Endodermal cell (in vitro differentiated cells): ENCODE measurements around the gene SFXN5. TPM values are rescaled to one million over a fixed set of nuclear protein-coding genes. Genes with fewer than 3 reads are reported as not detected.

Experiments
- DNase-seq: peaks from one replicate; pipeline ENCODE4 v3.0.0-alpha.2; 2017
- H3K27ac ChIP-seq: 2 replicates; pipeline ENCODE4 v1.5.1; 2013; ENCODE audit warnings: mild to moderate bottlenecking, low read depth, low read length, moderate library complexity
- H3K27me3 ChIP-seq: 2 replicates; pipeline ENCODE4 v1.6.1; 2013; ENCODE audit warnings: mild to moderate bottlenecking, low read length, moderate library complexity; ENCODE audit not compliant: insufficient read depth, control insufficient read depth, poor library complexity, severe bottlenecking
- H3K36me3 ChIP-seq: 2 replicates; pipeline ENCODE4 v1.7.0; 2013; ENCODE audit warnings: mild to moderate bottlenecking, low read length, moderate library complexity; ENCODE audit not compliant: control insufficient read depth, insufficient read depth
- H3K4me1 ChIP-seq: one replicate; pipeline ENCODE4 v1.7.0; 2013; ENCODE audit warnings: low read length; ENCODE audit not compliant: control insufficient read depth, insufficient read depth
- H3K4me3 ChIP-seq: 2 replicates; pipeline ENCODE4 v1.5.1; 2013; ENCODE audit warnings: mild to moderate bottlenecking, low read length, moderate library complexity
- H3K9ac ChIP-seq: 2 replicates; pipeline ENCODE4 v1.6.1; 2013; ENCODE audit warnings: mild to moderate bottlenecking, low read length, moderate library complexity; ENCODE audit not compliant: poor library complexity, severe bottlenecking; ENCODE audit errors: extremely low read depth
- H3K9me3 ChIP-seq: 2 replicates; pipeline ENCODE4 v1.6.1; 2013; ENCODE audit warnings: mild to moderate bottlenecking, low read length, moderate library complexity; ENCODE audit not compliant: control insufficient read depth
- H3K27ac Mint-ChIP-seq: 2 replicates; pipeline ENCODE4 v1.8.0; 2020; ENCODE audit warnings: mixed read lengths
- H3K27me3 Mint-ChIP-seq: 2 replicates; pipeline ENCODE4 v1.8.0; 2021; ENCODE audit warnings: mild to moderate bottlenecking, mixed read lengths; ENCODE audit not compliant: insufficient read depth
- H3K36me3 Mint-ChIP-seq: 2 replicates; pipeline ENCODE4 v1.8.0; 2020; ENCODE audit warnings: low read depth, mixed read lengths
- H3K4me1 Mint-ChIP-seq: 2 replicates; pipeline ENCODE4 v1.8.0; 2020; ENCODE audit warnings: mixed read lengths
- H3K4me3 Mint-ChIP-seq: 2 replicates; pipeline ENCODE4 v1.8.0; 2020; ENCODE audit warnings: mild to moderate bottlenecking, moderate library complexity, mixed read lengths
- H3K9me3 Mint-ChIP-seq: 2 replicates; pipeline ENCODE4 v1.8.0; 2020; ENCODE audit warnings: mild to moderate bottlenecking, mixed read lengths
- CTCF ChIP-seq: fragments of 200-600 bp; sonication (generic); conservative IDR thresholded peaks from 2 replicates; pipeline ENCODE4 v1.5.0; 2021; ENCODE audit warnings: antibody characterized with exemption, mild to moderate bottlenecking
- WGBS, 2 experiments: methylation state at CpG; one replicate each; pipeline versions ENCODE4 v1.1.5 to v1.1.7; 2013; ENCODE audit warnings: missing lambda C conversion rate in 2 of 2, mixed read lengths in 1 of 2; ENCODE audit not compliant: insufficient coverage in 1 of 2, insufficient read length in 1 of 2; 5-methylcytosine and 5-hydroxymethylcytosine counted together
- total RNA-seq, 2 donors: library from RNA; stranded (reverse); fragmentation: NEBNext Ultra II Directional in 1 of 2; extraction: Animal tissue kit (Norgen Biotek cat#: 25700) in 1 of 2; gene quantifications; 2 replicates in 1 of 2; 3 replicates in 1 of 2; pipeline ENCODE4 v1.2.1, GENCODE V29; 2021

The SFXN5 gene
- total RNA-seq, 2 donors from 2014 or later = 30.7 to 32.8 TPM

- no peak overlapping the region for H3K9ac ChIP-seq
- no peak overlapping the region for H3K4me3 Mint-ChIP-seq
- TF ChIP-seq CTCF = no peak
- no peaks in the 10 kb centered on the region for H3K36me3 ChIP-seq
- H3K27me3 Mint-ChIP-seq = no peaks in the 10 kb centered on the region
- peaks cover 10% of the 10 kb centered on the region for H3K36me3 Mint-ChIP-seq
- H3K27ac ChIP-seq = no peak overlapping the region
- H3K9me3 Mint-ChIP-seq = no peaks in the 10 kb centered on the region
- no peak for DNase-seq
- H3K4me1 Mint-ChIP-seq = peaks cover 13% of the 10 kb centered on the region
- H3K4me3 ChIP-seq = no peak overlapping the region
- no peak overlapping the region for H3K27ac Mint-ChIP-seq
- H3K4me1 ChIP-seq = no peaks in the 10 kb centered on the region
- H3K27me3 ChIP-seq = no peaks in the 10 kb centered on the region
- WGBS, 2 experiments = 91 to 94% methylated on average over 10 to 12 of the region's 12 CpGs
- H3K9me3 ChIP-seq = no peaks in the 10 kb centered on the region
Observed at GRCh38 chr2:72998234-72998651, 73.3 kb downstream of the SFXN5 start.

- H3K9ac ChIP-seq = no peak overlapping the region
Observed at GRCh38 chr2:72996117-72996502, 75.4 kb downstream of the SFXN5 start.

GRCh38 chr2:72995430-72996116 lies 75.9 kb downstream of the SFXN5 start:
- H3K9ac ChIP-seq = no peak overlapping the region
- DNase-seq = peak; percentile 47
- TF ChIP-seq CTCF = no peak

More at GRCh38 chr2:72996117-72996502, 75.4 kb downstream of the SFXN5 start:
- H3K9me3 Mint-ChIP-seq = no peaks in the 10 kb centered on the region
- H3K4me1 ChIP-seq = no peaks in the 10 kb centered on the region
- H3K36me3 ChIP-seq = no peaks in the 10 kb centered on the region
- no peaks in the 10 kb centered on the region for H3K9me3 ChIP-seq
- peaks cover 10% of the 10 kb centered on the region for H3K36me3 Mint-ChIP-seq
- 80 to 92% methylated on average over 2 to 7 of the region's 7 CpGs for WGBS, 2 experiments
- no peak for TF ChIP-seq CTCF
- peaks cover 13% of the 10 kb centered on the region for H3K4me1 Mint-ChIP-seq
- no peaks in the 10 kb centered on the region for H3K27me3 ChIP-seq
- H3K27ac Mint-ChIP-seq = peak overlapping the region; percentile 41
- DNase-seq = no peak
- H3K4me3 Mint-ChIP-seq = no peak overlapping the region
- H3K27me3 Mint-ChIP-seq = no peaks in the 10 kb centered on the region
- no peak overlapping the region for H3K4me3 ChIP-seq
- H3K27ac ChIP-seq = no peak overlapping the region

More at GRCh38 chr2:72995430-72996116, 75.9 kb downstream of the SFXN5 start:
- Mint-ChIP-seq H3K9me3 (no peaks in the 10 kb centered on the region), H3K27me3 (no peaks in the 10 kb centered on the region), H3K27ac (peak overlapping the region; percentile 41), H3K4me1 (peaks cover 13% of the 10 kb centered on the region), H3K36me3 (peaks cover 10% of the 10 kb centered on the region), H3K4me3 (no peak overlapping the region)
- H3K27ac ChIP-seq = no peak overlapping the region
- H3K4me3 ChIP-seq = no peak overlapping the region
- H3K9me3 ChIP-seq = no peaks in the 10 kb centered on the region
- WGBS, 2 experiments = 84 to 86% methylated on average over 8 to 15 of the region's 15 CpGs
- no peaks in the 10 kb centered on the region for H3K4me1 ChIP-seq
- H3K27me3 ChIP-seq = no peaks in the 10 kb centered on the region
- no peaks in the 10 kb centered on the region for H3K36me3 ChIP-seq
